ENCODE data around the gene BBX.

The BBX gene

GRCh38 chr3:107578523-107578922 is 55.8 kb downstream of the BBX start:
- DNase-seq (ENCODE audit: insufficient read length) (no peak), FAIRE-seq (peak; percentile 14)
- TF ChIP-seq POLR2AphosphoS5 (IDR thresholded peaks at IDR 0.05; ENCODE audit: low read depth, low read length) (no peak), TAF1 (IDR thresholded peaks at IDR 0.05; ENCODE audit: borderline replicate concordance, low read depth, low read length) (no peak), POLR2A (IDR thresholded peaks at IDR 0.05; ENCODE audit: low read depth, low read length) (no peak)

GRCh38 chr3:107579371-107579770 is 56.6 kb downstream of the BBX start:
- FAIRE-seq: no peak
- no peak for DNase-seq (ENCODE audit: insufficient read length)
- TF ChIP-seq POLR2A (IDR thresholded peaks at IDR 0.05; ENCODE audit: low read depth, low read length) (no peak), POLR2AphosphoS5 (IDR thresholded peaks at IDR 0.05; ENCODE audit: low read depth, low read length) (no peak), TAF1 (IDR thresholded peaks at IDR 0.05; ENCODE audit: borderline replicate concordance, low read depth, low read length) (no peak)

GRCh38 chr3:107581230-107581629 is 58.5 kb downstream of the BBX start:
- FAIRE-seq (no peak), DNase-seq (ENCODE audit: insufficient read length) (no peak)
- TF ChIP-seq POLR2AphosphoS5 (IDR thresholded peaks at IDR 0.05; ENCODE audit: low read depth, low read length) (no peak), TAF1 (IDR thresholded peaks at IDR 0.05; ENCODE audit: borderline replicate concordance, low read depth, low read length) (no peak), POLR2A (IDR thresholded peaks at IDR 0.05; ENCODE audit: low read depth, low read length) (no peak)

- DNase-seq (ENCODE audit: insufficient read length) (no peak), FAIRE-seq (no peak)
- TF ChIP-seq POLR2AphosphoS5 (IDR thresholded peaks at IDR 0.05; ENCODE audit: low read depth, low read length): no peak
- no peak for TF ChIP-seq TAF1 (IDR thresholded peaks at IDR 0.05; ENCODE audit: borderline replicate concordance, low read depth, low read length)
- no peak for TF ChIP-seq POLR2A (IDR thresholded peaks at IDR 0.05; ENCODE audit: low read depth, low read length)
These were observed 65.5 kb downstream of the BBX start for GRCh38 chr3:107588217-107588616.

GRCh38 chr3:107589454-107589853 is 66.7 kb downstream of the BBX start:
- TF ChIP-seq POLR2A (IDR thresholded peaks at IDR 0.05; ENCODE audit: low read depth, low read length) (no peak), TAF1 (IDR thresholded peaks at IDR 0.05; ENCODE audit: borderline replicate concordance, low read depth, low read length) (no peak), POLR2AphosphoS5 (IDR thresholded peaks at IDR 0.05; ENCODE audit: low read depth, low read length) (no peak)
- FAIRE-seq (peak; percentile 65), DNase-seq (ENCODE audit: insufficient read length) (no peak)

- no peak for DNase-seq (ENCODE audit: insufficient read length)
- TF ChIP-seq POLR2AphosphoS5 (IDR thresholded peaks at IDR 0.05; ENCODE audit: low read depth, low read length): no peak
- TF ChIP-seq TAF1 (IDR thresholded peaks at IDR 0.05; ENCODE audit: borderline replicate concordance, low read depth, low read length): no peak
- no peak for TF ChIP-seq POLR2A (IDR thresholded peaks at IDR 0.05; ENCODE audit: low read depth, low read length)
- no peak for FAIRE-seq
These were observed 68.0 kb downstream of the BBX start for GRCh38 chr3:107590786-107591185.

- FAIRE-seq (no peak), DNase-seq (ENCODE audit: insufficient read length) (no peak)
- TF ChIP-seq TAF1 (IDR thresholded peaks at IDR 0.05; ENCODE audit: borderline replicate concordance, low read depth, low read length) (no peak), POLR2AphosphoS5 (IDR thresholded peaks at IDR 0.05; ENCODE audit: low read depth, low read length) (no peak), POLR2A (IDR thresholded peaks at IDR 0.05; ENCODE audit: low read depth, low read length) (no peak)
These were observed 69.3 kb downstream of the BBX start for GRCh38 chr3:107592073-107592472.

- TF ChIP-seq POLR2A (IDR thresholded peaks at IDR 0.05; ENCODE audit: low read depth, low read length): no peak
- TF ChIP-seq TAF1 (IDR thresholded peaks at IDR 0.05; ENCODE audit: borderline replicate concordance, low read depth, low read length): no peak
- TF ChIP-seq POLR2AphosphoS5 (IDR thresholded peaks at IDR 0.05; ENCODE audit: low read depth, low read length): no peak
- no peak for FAIRE-seq
- no peak for DNase-seq (ENCODE audit: insufficient read length)
These were observed 72.1 kb downstream of the BBX start for GRCh38 chr3:107594870-107595269.

GRCh38 chr3:107596639-107597038 is 73.9 kb downstream of the BBX start:
- DNase-seq (ENCODE audit: insufficient read length) (no peak), FAIRE-seq (peak; percentile 63)
- TF ChIP-seq POLR2AphosphoS5 (IDR thresholded peaks at IDR 0.05; ENCODE audit: low read depth, low read length): no peak

GRCh38 chr3:107598926-107599771 is 76.4 kb downstream of the BBX start:
- DNase-seq (ENCODE audit: insufficient read length) (no peak), FAIRE-seq (peak; percentile 93)
- no peak; the same call in 1 of the 2 replicates for TF ChIP-seq TAF1 (IDR thresholded peaks at IDR 0.05; ENCODE audit: borderline replicate concordance, low read depth, low read length)
- TF ChIP-seq POLR2A (IDR thresholded peaks at IDR 0.05; ENCODE audit: low read depth, low read length): peak; percentile 42; the same call in 1 of the 2 replicates
- no peak for TF ChIP-seq POLR2AphosphoS5 (IDR thresholded peaks at IDR 0.05; ENCODE audit: low read depth, low read length)

GRCh38 chr3:107599772-107600145 is 77.0 kb downstream of the BBX start:
- FAIRE-seq: no peak
- no peak for TF ChIP-seq POLR2A (IDR thresholded peaks at IDR 0.05; ENCODE audit: low read depth, low read length)
- TF ChIP-seq TAF1 (IDR thresholded peaks at IDR 0.05; ENCODE audit: borderline replicate concordance, low read depth, low read length): no peak
- no peak for TF ChIP-seq POLR2AphosphoS5 (IDR thresholded peaks at IDR 0.05; ENCODE audit: low read depth, low read length)
- no peak for DNase-seq (ENCODE audit: insufficient read length)

- DNase-seq (ENCODE audit: insufficient read length) (no peak), FAIRE-seq (no peak)
- TF ChIP-seq POLR2A (IDR thresholded peaks at IDR 0.05; ENCODE audit: low read depth, low read length) (no peak), POLR2AphosphoS5 (IDR thresholded peaks at IDR 0.05; ENCODE audit: low read depth, low read length) (no peak), TAF1 (IDR thresholded peaks at IDR 0.05; ENCODE audit: borderline replicate concordance, low read depth, low read length) (no peak)
These were observed 78.0 kb downstream of the BBX start for GRCh38 chr3:107600780-107601179.

Data from GM12892 (cell line).